AG09319 (cell line): Measurements from ENCODE around the gene NFATC1.

Experiments
- DNase-seq: peaks from one replicate; pipeline ENCODE4 v3.0.0-alpha.2; 2010; ENCODE audit warnings: low read depth; ENCODE audit errors: extremely low read depth
- CTCF ChIP-seq: IDR thresholded peaks from 2 replicates; pipeline ENCODE4 v1.5.1; 2011; ENCODE audit warnings: low read depth, mild to moderate bottlenecking, inconsistent platforms, low read length, moderate library complexity

Gene NFATC1

GRCh38 chr18:79490626-79491041 lies 94.9 kb downstream of the NFATC1 start:
- no peak for TF ChIP-seq CTCF

GRCh38 chr18:79491081-79491551 lies 95.4 kb downstream of the NFATC1 start:
- TF ChIP-seq CTCF = no peak
- DNase-seq = no peak

More at GRCh38 chr18:79490626-79491041, 94.9 kb downstream of the NFATC1 start:
- no peak for DNase-seq

- no peak for DNase-seq
- TF ChIP-seq CTCF = no peak
Observed at GRCh38 chr18:79493211-79493800, 97.6 kb downstream of the NFATC1 start.

- TF ChIP-seq CTCF = no peak
- no peak for DNase-seq
Observed at GRCh38 chr18:79493801-79494211, 98.1 kb downstream of the NFATC1 start.

GRCh38 chr18:79494936-79495335 lies 99.2 kb downstream of the NFATC1 start:
- DNase-seq = no peak
- TF ChIP-seq CTCF = no peak

GRCh38 chr18:79495591-79496071 lies 99.9 kb downstream of the NFATC1 start:
- DNase-seq = no peak
- no peak for TF ChIP-seq CTCF

- no peak for DNase-seq
Observed at GRCh38 chr18:79496237-79496977, 100.7 kb downstream of the NFATC1 start.

More at GRCh38 chr18:79496237-79496977, 100.7 kb downstream of the NFATC1 start:
- no peak for TF ChIP-seq CTCF
